Astrocyte of the cerebellum (primary cell): Measurements from ENCODE around the gene ICAM5.

Source experiments
- DNase-seq: peaks from one replicate; pipeline ENCODE4 v3.0.0-alpha.2; 2011; ENCODE audit warnings: low read depth
- H3K4me3 ChIP-seq: 2 replicates; pipeline ENCODE4 v1.5.1; 2011; ENCODE audit warnings: mild to moderate bottlenecking, low read depth, low read length, moderate library complexity
- in situ Hi-C: cut with HindIII; loops from 2 replicates; pipeline ENCODE4 v1.10.0; 2017; ENCODE audit warnings: low sequenced_read_pairs
- TF ChIP-seq, protein P1 (sequence below): IDR thresholded peaks from 2 replicates; pipeline ENCODE4 v1.5.1; 2012; ENCODE audit warnings: low read length, low read depth, moderate library complexity, mild to moderate bottlenecking; ENCODE audit errors: missing control alignments

Gene ICAM5

DNA sequence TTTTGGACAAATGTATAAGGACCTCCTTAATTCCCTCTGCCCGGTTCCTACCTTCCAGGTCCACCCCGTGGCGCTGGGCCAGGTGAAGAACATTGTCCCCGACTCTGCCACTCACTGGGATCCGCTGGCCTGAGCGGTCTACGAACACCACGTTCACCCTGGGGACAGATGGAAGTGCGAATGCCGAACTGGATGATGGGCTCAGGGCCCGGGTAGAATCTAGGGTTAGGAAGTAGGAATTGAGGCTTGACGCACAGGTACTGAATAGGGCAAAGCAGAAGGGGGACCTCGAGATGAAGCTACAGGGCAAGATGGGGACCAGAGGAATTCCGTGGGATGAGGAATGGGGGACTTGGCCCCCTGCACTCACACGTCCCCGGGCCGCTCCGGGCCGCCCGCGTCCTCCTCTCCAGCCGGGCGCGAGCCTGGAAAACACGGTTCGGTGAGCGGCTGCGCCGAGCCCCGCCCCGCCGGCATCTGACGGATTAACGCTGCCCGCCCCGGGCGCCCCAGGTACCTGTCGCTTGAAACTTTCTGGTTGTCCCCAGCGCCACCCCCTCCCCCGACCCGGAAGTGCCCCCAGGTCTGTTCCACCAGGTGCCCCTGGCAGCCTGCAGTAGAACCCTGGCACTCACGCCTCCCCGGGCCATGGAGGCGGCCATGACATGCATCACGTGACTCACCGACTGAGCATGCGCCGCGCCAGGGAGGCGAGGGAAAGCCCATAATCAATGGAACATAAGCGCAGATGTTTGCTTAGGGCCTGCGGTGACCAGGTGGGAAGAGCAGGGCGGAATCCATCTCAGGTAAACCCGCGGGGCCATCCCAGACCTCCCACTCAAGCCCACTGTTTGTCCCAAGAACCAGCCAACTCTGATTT lies 25.8 kb downstream of the ICAM5 start, which contains the start of gene FDX2:
TSS of gene FDX2 (minus strand) at position 681 of the 880 bp plus-strand sequence. CDS start at position 662, 19 bp downstream.
- peak within 1 kb of the TSS; percentile 81 for H3K4me3 ChIP-seq
- TF ChIP-seq, protein P1, sequence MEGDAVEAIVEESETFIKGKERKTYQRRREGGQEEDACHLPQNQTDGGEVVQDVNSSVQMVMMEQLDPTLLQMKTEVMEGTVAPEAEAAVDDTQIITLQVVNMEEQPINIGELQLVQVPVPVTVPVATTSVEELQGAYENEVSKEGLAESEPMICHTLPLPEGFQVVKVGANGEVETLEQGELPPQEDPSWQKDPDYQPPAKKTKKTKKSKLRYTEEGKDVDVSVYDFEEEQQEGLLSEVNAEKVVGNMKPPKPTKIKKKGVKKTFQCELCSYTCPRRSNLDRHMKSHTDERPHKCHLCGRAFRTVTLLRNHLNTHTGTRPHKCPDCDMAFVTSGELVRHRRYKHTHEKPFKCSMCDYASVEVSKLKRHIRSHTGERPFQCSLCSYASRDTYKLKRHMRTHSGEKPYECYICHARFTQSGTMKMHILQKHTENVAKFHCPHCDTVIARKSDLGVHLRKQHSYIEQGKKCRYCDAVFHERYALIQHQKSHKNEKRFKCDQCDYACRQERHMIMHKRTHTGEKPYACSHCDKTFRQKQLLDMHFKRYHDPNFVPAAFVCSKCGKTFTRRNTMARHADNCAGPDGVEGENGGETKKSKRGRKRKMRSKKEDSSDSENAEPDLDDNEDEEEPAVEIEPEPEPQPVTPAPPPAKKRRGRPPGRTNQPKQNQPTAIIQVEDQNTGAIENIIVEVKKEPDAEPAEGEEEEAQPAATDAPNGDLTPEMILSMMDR, result no peak
- in situ Hi-C loops, result no loop called here
- DNase-seq, result peak; percentile 45

DNA sequence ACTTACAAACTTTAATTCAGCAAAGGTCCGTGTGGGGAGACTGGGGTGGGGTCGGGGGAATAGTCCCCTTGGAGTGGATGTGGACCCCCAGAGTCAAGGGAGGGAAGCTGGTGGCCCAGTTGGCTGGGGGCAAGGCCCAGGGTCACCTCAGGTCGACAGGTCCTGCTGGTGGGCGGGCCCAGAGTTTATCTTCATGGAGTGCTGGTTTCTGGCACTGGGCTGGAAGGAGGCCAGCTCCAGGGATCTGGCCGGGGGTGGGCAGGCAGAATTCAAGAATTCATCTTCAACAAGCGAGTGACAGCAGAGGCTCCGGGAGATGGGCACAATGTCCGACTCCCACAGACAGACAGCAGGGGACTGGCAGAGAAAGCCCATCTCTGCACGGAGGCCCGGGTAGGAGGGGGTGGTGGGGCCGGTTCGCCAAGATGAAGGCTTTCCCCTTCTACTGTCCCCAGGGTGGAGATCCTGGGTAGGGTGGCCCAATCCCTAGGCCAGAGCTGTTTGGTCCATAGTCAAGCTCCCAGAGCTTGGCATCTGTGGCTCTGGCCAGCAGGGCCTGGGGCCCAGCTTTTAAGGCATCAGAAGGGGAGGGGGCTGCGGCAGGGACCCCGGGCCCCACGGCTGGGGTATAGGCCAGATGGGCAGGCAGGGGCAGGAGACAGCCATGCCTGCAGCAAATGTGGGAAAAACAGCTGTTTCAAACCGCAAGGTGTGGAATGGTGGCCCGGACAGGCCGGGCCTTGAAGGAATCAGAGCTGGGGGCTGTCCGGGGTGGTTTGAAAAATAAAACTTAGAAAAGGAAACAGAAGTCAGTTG lies 26.7 kb downstream of the ICAM5 start:
- no peak for DNase-seq
- peak overlapping the region; percentile 81 for H3K4me3 ChIP-seq
- TF ChIP-seq, protein P1, result no peak
- in situ Hi-C loops, result no loop called here

GRCh38 chr19:10317045-10317856 lies 27.5 kb downstream of the ICAM5 start:
- in situ Hi-C loops, result no loop called here
- DNase-seq, result no peak
- TF ChIP-seq, protein P1, result no peak
- no peak overlapping the region for H3K4me3 ChIP-seq

- DNase-seq, result no peak
- in situ Hi-C loops, result no loop called here
- no peak overlapping the region for H3K4me3 ChIP-seq
- TF ChIP-seq, protein P1, result no peak
These were observed 28.2 kb downstream of the ICAM5 start for GRCh38 chr19:10317857-10318462.

GRCh38 chr19:10318807-10319682 lies 29.3 kb downstream of the ICAM5 start:
- TF ChIP-seq, protein P1, result no peak
- DNase-seq, result no peak

More at GRCh38 chr19:10318807-10319682, 29.3 kb downstream of the ICAM5 start:
- no peak overlapping the region for H3K4me3 ChIP-seq
- in situ Hi-C loops, result no loop called here
